Activated CD8-positive, alpha-beta memory T cell treated with anti-CD3 and anti-CD28 coated beads for 48 hours (primary cell): ENCODE results near the gene NENF.
"Not testable (repeated sequence)": the region's sequence is repeated elsewhere in the genome, so short reads cannot be mapped to it uniquely, and the experiment has no call there.

Experiments
- DNase-seq, 3 experiments: peaks; one replicate each; pipeline ENCODE4 v3.0.0-alpha.2; 2020; ENCODE audit warnings: low read depth in 2 of 3, low spot score in 2 of 3

The NENF gene

GRCh38 chr1:212432661-212433576, at the start of gene NENF:
Gene NENF, plus strand, starts transcription at chr1:212432920. Its CDS starts 24 bp downstream, at chr1:212432944.
- DNase-seq = peak; percentile 49 to 66 (median 54)

GRCh38 chr1:212386029-212386428, 46.7 kb upstream of the NENF start:
- DNase-seq = no peak

- DNase-seq = no peak
Measured at GRCh38 chr1:212388985-212389716, 43.6 kb upstream of the NENF start.

- not testable (repeated sequence) for DNase-seq
Measured at GRCh38 chr1:212395678-212396437, 36.9 kb upstream of the NENF start.

- DNase-seq = no peak
Measured at GRCh38 chr1:212396638-212397037, 36.1 kb upstream of the NENF start.

GRCh38 chr1:212397171-212397570, 35.5 kb upstream of the NENF start:
- DNase-seq = no peak

GRCh38 chr1:212401042-212401441, 31.7 kb upstream of the NENF start:
- no peak for DNase-seq

- DNase-seq = no peak
Measured at GRCh38 chr1:212401838-212402582, 30.7 kb upstream of the NENF start.

- no peak for DNase-seq
Measured at GRCh38 chr1:212402666-212403321, 29.9 kb upstream of the NENF start.

GRCh38 chr1:212410231-212410820, 22.4 kb upstream of the NENF start:
- DNase-seq = no peak

GRCh38 chr1:212412374-212412773, 20.3 kb upstream of the NENF start:
- DNase-seq = no peak

GRCh38 chr1:212413902-212414327, 18.8 kb upstream of the NENF start:
- DNase-seq = no peak

GRCh38 chr1:212414328-212415106, 18.2 kb upstream of the NENF start, which contains the start of gene PACC1:
Gene PACC1, minus strand, starts transcription at chr1:212414886. Its CDS starts 129 bp downstream, at chr1:212414757.
- DNase-seq = peak; percentile 68 to 86 (median 78)

- DNase-seq = no peak
Measured at GRCh38 chr1:212415107-212415841, 17.4 kb upstream of the NENF start.

GRCh38 chr1:212421165-212421564, 11.6 kb upstream of the NENF start:
- DNase-seq = no peak

- DNase-seq = no peak
Measured at GRCh38 chr1:212423879-212424278, 8.8 kb upstream of the NENF start.

GRCh38 chr1:212428496-212428895, 4.2 kb upstream of the NENF start:
- no peak for DNase-seq

- DNase-seq = no peak
Measured at GRCh38 chr1:212430416-212430815, 2.3 kb upstream of the NENF start.
